DMS114 treated with DMSO at 0.1 percent for 48 hours (cell line): Measurements from ENCODE around the gene UGT2B17.
"Not testable (repeated sequence)": the region's sequence is repeated elsewhere in the genome, so short reads cannot be mapped to it uniquely, and the experiment has no call there.

Source experiments
- DNase-seq: peaks from one replicate; lab custom pipeline; 2025; ENCODE audit not compliant: unreplicated experiment; lab: John Stamatoyannopoulos, UW

UGT2B17 gene

DNA sequence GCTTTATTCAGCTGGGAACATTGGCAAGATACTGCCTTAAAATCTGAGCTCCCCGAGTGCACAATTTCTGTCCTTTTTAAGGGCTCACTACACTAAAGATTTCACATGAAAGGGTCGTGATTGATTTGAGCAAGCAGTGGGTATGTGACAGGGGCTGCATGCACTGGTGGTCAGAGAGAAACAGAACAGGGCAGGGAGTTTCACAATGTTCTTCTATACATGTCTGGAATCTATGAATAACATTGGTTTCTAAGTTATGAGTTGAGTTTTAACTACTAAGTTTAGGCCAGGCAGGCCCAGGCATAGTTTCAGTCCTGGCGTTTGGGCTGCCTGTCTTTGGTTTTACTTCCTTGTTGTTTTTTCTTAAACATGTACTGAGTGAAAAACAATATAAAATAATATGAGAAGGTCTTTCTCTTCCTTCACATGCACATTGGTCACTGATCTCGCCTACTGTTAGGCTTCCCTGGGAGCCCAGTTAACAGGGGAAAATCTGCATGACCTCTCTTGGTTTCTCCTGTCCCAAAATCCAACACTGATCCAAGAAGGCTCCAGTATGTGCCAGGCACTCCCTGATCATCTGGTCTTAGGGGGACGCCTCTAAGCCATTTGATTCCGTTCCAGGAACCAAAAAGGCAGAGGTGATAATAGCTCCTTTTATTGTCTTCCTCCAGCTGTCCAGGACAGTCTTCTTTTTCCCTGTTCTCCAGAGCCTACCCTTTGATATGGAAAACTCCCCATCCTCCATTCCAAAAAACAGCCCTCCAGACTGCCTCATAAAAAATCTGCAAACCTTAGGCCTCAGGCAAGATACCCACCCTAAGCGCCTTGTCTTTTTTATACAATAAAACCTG is at the start of gene UGT2B17:
Gene UGT2B17 (minus strand): TSS at position 51 of the 854 bp plus-strand sequence. CDS start 7,838 bp downstream, outside the sequence.
- DNase-seq = no peak

DNA sequence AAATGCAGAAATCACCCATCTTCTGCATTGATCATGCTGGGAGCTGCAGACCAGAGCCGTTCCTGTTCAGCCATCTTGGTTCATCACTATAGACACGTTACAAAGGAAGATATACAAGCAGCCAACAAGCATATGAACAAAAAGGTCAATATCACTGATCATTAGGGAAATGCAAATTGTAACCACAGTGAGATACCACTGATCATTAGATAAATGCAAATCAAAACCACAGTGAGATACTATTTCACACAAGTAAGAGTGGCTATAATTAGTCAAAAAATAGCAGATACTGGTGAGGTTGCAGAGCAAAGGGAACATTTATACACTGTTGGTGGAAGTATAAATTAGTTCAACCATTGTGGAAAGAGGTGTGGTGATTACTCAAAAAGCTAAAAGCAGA is 46.6 kb upstream of the UGT2B17 start:
- not testable (repeated sequence) for DNase-seq

DNA sequence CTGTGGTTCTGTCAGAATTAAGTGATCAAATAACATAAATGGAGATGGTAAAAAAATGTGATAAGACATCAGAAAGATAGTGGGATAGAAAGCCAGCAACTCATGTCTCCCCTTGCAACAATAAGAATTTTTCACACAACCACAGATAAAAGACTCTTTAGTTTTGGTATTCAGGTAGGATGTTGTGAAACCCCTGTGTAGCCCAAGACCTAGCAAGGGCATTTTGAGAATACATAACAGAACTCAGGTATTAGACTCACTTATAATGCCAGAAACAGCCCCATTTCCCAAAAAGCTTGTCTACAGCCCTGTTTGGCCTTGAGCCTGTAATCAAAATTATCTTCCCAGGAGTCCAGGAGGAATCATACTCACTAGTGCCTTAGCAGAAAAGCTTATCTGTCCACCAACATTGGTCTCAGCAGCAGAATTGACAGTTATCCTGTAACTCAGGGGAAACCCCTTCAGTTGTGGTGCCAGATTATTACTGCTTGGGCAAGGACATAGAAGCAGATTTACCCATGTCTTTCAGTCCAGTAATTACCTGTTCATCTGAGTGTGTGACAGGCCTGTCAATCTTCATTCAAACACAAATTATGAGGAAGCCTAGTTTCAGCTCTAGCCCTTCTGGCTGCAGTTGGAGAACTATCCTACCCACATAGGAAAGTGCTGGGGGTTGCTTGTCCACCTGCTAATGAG is 41.0 kb upstream of the UGT2B17 start:
- DNase-seq = no peak

DNA sequence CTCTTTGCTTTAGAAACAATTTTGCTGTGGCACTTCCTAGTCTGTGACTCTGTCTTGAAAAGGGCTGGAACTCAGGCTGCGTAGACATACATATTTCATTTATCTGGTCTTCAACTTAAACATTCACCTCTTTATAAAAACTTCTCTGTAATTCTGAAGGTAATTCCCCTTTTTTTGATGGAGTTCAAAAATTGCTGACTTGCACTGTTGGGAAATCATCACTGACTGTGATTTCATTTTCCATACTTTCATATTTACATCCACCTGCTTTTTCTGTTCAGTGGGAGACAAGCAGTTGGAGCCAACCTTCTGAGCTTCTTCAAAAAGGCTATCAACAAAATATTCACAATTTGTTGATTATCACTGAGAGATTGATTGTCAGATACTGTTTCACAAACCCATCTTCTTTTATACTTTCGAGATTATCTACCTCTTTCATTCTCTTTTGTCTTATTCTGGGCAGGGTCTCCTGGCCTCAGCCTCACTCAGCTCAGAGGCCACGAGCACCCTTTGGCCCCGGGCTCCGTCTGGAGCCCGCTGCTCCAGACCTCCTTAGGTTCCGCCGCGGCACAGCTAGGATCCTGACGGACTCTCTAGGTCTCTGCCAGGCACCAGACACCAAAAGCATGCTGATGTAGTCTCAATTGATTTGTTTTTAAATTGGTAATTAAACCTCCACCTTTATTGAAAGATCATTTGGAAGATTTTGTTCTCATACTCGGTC is 39.7 kb upstream of the UGT2B17 start:
- DNase-seq = no peak

DNA sequence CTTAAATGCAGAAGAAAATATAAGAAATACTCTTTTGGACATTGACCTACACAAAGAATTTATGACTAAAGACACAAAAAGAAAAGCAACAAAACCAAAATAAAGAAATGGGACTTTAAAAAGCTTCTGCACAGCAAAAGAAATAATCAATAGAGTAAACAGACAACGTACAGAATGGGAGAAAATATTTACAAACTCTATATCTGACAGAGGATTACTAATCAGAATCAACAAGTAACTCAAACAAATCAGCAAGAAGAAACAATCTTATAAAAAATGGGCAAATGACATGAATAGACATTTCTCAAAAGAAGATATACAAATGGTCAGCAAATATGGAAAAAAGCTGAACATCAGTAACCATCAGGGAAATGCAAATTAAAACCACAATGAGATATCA is 37.6 kb upstream of the UGT2B17 start:
- DNase-seq = no peak

DNA sequence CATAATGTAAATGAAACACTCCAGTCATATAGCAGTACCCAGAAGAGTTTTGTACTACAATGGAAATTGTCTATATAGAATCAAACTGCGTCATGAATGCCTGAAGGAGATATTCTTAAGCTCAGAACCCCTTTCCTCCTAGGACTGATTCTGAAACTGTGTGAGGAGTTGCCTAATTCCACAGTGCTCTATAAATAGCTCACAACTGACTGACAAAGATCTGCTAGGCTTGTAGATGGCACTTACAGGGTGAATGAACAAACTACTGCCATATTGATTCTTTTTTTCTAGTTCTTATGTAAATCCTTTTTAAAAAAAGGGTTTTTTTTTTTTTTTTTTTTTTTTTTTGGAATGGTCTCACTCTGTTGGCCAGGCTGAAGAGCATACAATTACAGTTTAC is 30.1 kb upstream of the UGT2B17 start:
- DNase-seq = no peak

DNA sequence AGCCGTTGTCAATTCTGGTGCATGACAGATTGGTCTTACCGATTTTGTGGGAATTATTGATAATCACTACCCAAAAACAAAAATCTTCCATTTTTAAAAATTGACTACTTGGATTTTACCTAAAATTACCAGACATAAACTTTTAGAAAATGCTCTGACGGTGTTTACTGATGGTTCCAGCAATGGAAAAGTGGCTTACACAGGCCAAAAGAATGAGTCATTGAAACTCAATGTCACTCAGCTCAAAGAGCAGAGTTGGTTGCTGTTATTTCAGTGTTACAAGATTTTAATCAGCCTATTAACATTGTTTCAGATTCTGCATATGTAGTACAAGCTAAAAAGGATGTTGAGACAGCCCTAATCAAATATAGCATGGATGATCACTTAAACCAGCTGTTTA is 23.0 kb upstream of the UGT2B17 start:
- DNase-seq = no peak

DNA sequence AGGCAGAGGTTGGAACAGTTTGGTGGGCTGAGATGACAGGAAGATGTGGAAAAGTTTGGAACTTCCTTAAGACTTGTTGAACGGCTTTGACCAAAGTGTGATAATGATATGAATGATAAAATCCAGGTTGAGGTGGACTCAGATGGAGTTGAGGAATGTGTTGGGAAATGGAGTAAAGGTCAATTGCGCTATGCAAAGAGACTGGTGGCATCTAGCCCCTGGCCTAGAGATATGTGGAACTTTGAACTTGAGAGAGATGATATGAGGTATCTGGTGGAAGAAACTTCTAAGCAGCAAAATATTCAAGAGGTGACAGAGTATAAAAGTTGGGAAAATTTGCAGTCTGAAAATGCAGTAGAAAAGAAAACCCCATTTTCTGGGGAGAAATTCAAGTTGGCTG is 21.4 kb upstream of the UGT2B17 start:
- no peak for DNase-seq

DNA sequence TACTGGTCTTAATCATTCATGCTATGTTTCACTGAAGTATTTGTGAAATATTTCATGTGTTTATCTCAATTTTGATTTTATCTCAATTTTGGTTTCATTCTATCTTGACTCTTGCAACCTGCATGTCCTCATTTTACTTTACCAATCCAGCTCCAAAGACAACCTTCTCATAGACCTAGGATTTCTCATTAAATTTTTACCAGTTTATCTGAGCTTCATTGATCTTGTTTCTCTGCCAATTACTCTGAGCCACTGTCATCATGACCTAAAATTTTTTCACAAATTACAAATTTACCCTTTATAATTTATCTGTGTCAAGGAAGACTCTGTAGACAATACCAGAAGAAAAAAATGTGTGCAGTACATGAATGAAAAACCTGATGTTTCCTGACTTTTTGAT is 18.6 kb upstream of the UGT2B17 start:
- DNase-seq = no peak

DNA sequence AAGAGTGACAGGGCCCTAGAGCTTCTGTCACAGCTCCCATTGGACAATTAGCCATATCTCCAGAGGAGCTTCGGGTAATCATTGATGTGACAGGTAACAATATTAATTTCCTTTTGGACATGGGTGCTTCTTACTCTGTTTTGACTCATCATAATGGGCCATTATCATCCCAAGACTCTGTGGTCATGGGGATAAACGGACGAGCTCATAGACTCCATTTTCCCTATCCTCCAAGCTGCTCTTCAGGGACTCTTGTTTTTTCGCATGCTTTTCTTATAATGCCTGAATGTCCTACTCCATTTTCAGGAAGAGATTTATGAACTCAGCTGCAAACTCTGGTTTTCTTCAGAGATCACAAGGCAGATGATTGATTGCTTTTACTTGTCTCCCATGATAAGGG is 17.0 kb upstream of the UGT2B17 start:
- no peak for DNase-seq

DNA sequence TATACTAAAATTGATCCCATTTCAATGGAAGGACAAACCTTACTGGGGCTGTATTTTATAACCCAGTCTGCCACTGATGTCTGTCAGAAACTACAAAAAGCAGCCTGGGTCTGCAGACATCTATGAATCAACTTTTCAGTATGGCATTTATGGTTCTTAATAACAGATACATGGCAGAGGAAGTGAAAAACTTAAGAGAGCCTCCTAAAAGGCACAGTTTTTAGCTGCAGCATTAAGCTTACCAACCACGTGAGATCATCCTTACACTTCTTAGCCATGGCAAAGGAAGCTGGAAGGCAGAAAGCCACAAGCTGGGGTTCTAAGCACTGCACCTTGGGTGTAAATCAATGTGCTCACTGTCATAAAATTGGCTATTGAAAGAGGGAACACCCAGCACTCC is 16.6 kb upstream of the UGT2B17 start:
- no peak for DNase-seq

DNA sequence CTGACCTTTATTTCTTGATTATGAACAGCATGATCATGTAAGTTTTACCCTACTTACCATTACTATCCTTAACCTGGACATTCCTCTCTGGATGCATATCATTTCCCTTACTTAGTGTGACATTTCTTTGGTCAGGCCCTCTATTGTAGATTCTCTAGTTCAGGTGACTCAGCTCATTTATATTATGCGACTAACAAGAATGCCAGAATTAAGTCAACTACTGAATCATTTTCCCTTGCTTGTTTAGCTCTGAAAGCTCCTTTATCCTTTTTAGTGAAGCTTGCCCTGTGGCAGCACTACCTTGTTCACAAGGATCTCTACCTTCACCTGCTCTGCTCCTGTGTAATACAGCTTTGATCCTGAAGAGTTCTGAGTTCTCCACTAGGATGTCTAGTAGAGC is 15.1 kb upstream of the UGT2B17 start:
- no peak for DNase-seq

DNA sequence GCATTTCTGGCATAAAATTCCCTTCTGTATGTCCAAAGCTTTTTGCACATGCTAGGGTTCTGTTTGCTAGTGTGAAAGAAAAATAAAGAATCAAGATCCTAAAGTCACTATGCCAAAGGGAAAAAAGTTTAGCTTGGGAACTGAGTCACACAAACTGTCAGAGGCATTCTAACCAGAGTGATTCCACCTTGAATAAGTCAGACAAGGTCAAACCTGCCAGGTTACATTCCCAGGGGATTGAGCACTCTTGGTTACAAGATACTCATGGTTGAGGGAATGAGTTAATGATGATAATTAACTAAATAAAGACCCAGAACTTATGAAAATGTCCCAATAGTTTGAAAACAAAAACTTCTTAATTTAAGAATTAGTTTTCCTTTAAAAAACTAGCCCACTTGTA is 13.7 kb upstream of the UGT2B17 start:
- DNase-seq = no peak

DNA sequence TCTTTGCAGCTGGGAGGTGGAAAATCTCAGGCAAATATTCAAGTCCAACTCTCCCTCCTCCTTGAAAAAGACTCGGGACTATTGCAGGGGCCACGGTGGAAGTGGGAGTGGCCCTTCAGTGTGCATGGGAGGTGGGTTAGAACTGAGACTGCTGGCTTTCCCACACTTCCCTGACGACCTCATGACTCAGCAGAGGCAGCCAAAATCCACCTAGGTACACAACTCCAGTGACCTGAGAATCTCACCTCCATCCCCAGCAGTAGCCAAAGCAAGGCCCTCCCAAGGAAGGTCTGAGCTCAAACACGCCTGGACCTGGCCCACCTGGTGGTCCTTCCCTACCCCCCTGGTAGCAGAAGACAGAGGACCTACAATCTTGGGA is 6.2 kb upstream of the UGT2B17 start:
- DNase-seq = no peak

DNA sequence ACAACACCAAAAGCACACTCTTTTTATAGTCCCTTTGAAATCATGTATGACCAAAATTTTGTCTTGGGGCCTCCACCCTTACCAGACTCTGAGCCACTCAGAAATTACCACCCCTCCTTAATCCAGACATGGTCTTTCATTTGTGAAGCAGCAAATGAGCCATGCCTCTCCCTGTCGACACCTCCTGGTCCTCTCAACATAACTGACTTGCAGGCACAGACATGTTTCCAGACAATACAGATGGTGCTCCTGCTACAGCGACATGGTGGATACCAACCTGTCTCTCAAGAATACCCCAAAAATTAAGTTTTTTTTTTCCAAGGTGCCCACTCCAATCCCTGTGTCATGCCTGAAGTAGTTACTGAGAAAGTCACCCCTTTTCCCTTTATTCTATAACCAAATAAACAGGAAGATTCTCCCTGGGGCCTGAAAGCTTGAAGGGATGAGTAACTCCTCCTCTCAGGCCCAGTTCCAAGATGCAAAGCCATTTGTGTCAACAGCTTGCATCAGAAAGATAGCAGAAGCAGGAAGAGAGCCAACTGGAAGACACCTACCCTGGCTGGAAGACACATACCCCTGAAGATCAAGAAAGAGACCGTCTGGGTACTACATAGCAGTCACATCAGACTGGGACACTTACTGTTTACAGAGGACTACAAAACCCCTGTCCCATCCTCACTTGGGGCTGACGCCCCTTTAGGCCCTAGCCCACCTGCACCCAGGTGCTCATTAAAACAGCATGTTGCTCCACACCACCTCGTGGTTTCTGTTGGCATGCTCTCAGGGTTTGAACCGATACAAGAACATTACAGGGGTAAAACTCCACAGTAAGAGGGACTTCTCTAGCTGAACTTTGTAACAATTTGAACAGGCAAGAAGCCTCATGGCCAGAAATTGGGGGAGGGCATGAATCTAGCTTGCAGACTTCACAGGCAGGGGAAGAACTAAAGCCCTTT is 5.5 kb upstream of the UGT2B17 start:
- DNase-seq = no peak

DNA sequence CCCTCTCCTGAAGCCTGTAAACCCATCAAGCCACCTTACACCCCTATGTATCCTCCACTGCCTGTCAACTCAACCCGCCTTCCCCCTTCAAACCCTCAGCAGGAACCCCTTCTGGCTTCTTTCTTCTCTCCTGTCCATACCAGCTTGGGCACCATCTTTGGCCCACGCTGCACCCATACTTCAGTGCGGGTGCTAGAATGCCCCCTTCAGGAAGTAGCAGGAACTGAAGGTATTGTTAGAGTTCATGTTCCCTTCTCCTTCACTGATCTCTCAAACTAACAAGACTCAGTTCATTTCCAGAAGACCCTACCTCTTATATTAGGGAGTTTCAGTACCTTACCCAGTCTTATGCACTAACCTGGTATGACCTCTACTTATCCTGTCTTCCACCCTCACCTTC is 1.5 kb upstream of the UGT2B17 start:
- no peak for DNase-seq

DNA sequence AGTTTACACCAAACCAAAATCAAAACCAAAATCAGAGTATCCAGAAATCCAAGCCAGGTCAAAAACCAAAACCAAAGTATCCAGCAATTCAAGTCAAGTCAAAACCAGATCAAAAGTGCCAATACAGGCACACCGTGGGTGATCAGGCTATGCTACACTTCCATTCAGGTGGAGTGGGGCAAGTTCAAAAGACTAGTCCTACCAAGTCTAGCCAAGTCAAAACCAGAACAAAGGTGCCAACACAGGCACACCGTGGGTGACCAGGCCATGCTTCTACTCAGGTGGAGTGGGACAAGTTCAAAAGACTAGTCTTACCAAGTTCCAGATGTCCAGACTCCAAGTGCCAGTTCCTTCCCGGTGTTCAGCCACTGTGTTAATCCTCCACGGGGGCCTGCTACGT is 486 bp downstream of the UGT2B17 start:
- not testable (repeated sequence) for DNase-seq

DNA sequence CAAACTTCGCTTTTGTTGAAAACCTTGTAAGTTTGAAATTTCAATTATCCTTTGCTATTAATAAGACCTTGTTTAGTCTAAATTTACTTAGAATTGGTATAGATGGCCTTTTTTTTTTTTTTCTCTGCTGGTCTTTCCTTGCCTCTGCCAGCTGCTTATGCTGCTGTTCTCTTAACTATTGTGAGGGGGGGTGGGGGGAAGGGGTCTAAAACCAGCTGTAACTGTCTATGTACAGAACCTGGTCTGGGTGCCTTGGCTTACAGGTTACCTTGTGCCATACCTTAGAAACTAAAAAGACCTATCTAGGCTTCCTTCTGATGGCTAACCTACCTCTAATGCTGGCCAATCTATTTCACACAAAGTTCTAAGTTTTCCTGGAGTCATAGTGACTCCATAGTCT is 1.0 kb downstream of the UGT2B17 start:
- no peak for DNase-seq

DNA sequence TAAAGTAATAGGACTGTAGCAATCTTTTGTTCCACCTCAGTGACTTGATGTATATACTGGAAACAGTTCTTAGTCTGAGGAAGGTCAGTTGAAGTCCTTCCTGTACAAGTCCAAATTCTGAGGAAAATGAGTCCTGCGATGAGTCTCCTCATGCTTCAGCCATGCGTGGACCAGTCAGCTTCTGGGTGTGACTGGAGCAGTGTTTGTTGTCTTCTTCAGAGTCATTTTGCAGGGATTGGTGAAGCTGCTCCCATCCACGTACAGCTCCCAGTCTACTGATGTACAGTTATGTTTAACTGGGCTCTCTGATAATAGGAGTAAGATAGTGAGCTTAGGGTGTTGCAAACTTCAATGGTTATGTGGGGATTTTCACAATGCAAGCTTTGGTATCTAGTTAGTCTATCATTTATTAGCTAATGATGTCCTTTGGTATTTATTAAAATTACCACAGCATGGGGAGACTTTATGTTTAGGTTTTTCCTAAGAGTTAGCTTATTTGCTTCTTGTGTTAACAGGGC is 3.4 kb downstream of the UGT2B17 start:
- no peak for DNase-seq

DNA sequence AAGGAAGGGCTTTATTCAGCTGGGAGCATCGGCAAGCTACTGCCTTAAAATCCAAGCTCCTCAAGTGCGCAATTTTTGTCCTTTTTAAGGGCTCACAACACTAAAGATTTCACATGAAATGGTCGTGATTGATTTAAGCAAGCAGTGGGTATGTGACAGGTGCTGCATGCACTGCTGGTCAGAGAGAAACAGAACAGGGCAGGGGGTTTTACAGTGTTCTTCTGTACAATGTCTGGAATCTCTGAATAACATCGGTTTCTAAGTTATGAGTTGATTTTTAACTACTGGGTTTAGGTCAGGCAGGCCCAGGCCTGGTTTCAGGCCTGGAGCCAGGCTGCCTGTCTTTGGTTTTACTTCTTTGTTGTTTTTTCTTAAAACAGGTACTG is 6.0 kb downstream of the UGT2B17 start:
- DNase-seq = no peak
